ENCODE results near the gene GON7.
A peak's percentile ranks its signal among the peaks of the same experiment; 100 is the strongest.
"Not testable (repeated sequence)": the region's sequence is repeated elsewhere in the genome, so short reads cannot be mapped to it uniquely, and the experiment has no call there.

Gene GON7

GRCh38 chr14:93200553-93200952, 6.3 kb downstream of the GON7 start:
- no peak for DNase-seq (ENCODE audit: low read depth in 2 of 2)

- no peak for DNase-seq (ENCODE audit: low read depth in 2 of 2)
Observed at GRCh38 chr14:93199031-93199430, 7.8 kb downstream of the GON7 start.

DNA sequence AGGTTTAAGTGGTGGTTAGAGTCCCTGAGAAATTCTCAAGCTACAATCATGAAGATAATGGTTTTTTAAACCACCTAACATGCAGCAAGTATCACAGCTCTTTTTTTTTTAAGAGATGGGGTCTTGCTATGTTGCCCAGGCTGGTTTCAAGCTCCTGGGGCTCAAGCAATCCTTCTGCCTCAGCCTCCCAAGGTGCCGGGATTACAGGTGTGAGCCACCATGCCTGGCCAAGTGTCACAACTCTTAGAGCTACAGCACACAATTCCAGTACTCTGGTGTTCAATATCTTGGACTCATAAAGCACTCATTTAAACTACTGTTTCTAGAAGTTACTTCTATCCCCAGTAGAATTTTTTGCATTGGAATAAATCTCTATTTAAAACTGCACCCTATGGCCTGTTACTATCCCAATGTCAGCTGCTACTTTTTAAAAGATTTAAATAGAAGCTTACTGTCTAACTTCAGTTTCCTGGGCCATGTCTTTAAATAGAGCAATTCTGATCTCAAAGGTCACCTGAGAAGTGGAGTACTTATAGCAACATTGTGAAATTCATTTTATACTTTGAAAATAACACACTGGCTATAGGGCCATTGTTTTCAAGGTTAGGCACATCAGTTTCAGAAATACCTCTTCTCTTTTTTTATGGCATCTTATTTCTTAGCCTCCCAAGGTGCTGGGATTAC, 11.4 kb downstream of the GON7 start:
- no peak for DNase-seq (ENCODE audit: low read depth in 2 of 2)

DNA sequence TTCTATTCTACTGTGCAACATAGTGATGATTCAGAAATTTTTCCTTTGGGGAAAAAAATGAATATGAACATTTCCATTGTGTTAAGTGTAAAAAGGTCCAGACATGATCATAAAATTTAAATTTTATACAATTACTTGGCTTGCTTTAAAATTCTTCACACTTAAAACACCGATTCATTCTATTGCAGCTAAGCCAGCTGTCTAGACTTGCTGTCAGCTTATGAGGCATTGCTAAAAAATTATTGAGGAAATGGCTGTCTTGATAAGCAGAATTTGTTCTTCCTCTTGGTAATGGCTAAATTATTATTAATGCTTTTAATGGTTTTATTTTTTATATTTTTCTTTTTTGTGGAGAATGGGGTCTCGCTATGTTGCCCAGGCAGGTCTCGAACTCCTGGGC, 19.9 kb downstream of the GON7 start:
- DNase-seq (ENCODE audit: low read depth in 2 of 2) = no peak

DNA sequence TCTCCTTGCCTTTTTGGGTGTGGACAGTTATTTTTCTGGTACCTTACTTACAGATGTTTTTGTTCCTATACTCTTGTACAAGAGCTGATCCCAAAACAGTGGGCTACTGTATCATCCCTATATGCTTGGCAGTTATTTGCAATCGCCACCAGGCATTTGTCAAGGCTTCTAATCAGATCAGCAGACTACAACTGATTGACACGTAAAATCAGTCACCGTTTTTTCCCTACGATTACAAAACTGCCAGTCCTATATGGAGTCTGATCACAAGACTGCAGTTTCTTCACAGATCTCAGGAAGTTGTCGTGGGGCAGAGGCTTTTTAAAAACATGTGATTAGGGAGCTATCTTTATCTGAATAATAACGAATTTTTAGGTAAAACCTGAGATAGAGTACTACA, 20.4 kb downstream of the GON7 start:
- no peak for DNase-seq (ENCODE audit: low read depth in 2 of 2)

GRCh38 chr14:93185349-93185720, 21.5 kb downstream of the GON7 start:
- DNase-seq (ENCODE audit: low read depth in 2 of 2) = no peak

DNA sequence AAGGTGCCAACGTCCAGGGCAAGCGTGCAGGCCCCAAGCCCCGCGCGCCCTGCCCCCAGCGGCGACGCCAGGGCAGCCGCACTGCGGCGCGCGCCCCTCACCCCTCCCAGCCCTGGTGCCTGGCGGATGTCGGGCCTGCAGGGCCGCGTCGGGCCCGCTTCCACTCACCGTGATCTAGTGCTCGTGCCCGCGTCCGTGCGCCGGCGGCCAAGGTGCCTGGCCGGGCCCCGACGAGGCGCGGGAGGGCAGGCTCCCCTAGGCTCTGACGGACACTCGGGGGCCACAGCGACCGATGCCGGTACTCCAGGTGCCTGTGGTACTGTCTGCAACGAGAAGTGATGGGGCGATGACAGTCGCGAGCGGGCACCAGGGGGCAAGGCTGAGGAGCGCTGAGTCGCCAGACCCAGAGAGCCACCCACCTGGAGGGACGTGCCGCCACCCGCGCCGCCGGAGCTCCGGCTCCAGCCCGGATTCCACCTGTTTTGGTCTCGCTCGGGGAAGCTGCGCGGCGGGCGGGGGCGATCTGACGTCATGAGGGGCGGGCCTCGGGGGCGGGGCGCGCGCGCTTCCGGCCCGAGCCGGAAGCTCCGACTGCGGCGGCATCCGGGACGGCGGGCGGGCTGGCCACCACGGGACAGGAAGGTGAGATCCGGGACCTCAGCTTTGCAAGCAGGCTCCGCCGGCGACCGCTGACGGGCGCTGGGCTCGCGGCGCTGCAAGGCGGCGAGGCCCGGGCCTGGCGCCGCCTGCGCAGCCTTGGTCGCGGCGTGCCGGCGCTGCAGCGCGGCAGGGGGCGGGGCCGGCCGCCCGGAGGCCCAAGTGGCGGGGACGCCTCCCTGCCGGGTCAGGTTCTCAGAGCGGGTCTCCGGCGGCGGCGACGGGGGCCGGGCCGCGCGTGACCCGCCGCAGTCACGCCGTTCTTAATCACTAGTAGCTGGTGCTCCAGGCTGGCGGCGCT, 22.2 kb downstream of the GON7 start, which contains the start of the genes LYSET and MOAP1:
Gene LYSET (plus strand): TSS at position 927 of the 958 bp plus-strand sequence. CDS start 89 bp downstream, outside the sequence.
Gene MOAP1 (minus strand): TSS at position 507 of the 958 bp plus-strand sequence. CDS start 655 bp downstream, outside the sequence.
- peak; percentile 76 to 81 for DNase-seq (ENCODE audit: low read depth in 2 of 2)

GRCh38 chr14:93183596-93184317, 23.1 kb downstream of the GON7 start:
- DNase-seq (ENCODE audit: low read depth in 2 of 2) = no peak

GRCh38 chr14:93175492-93175891, 31.4 kb downstream of the GON7 start:
- no peak for DNase-seq (ENCODE audit: low read depth in 2 of 2)

DNA sequence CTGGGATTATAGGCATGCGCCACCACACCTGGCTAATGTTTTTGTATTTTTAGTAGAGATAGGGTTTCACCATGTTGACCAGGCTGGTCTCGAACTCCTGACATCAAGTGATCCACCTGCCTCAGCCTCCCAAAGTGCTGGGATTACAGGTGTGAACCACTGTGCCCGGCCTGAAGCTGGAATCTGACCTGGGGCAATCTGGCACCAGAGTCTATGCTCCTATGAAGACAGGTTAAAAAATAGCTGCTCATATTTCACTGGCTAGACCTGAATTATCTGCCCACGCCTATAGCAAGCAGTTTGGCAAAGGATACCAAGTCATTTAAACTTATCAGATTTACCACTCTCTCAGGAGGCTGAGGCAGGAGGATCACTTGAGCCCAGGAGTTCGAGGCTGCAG, 32.1 kb downstream of the GON7 start:
- DNase-seq (ENCODE audit: low read depth in 2 of 2) = not testable (repeated sequence)

GRCh38 chr14:93173943-93174395, 32.9 kb downstream of the GON7 start:
- DNase-seq (ENCODE audit: low read depth in 2 of 2) = no peak

DNA sequence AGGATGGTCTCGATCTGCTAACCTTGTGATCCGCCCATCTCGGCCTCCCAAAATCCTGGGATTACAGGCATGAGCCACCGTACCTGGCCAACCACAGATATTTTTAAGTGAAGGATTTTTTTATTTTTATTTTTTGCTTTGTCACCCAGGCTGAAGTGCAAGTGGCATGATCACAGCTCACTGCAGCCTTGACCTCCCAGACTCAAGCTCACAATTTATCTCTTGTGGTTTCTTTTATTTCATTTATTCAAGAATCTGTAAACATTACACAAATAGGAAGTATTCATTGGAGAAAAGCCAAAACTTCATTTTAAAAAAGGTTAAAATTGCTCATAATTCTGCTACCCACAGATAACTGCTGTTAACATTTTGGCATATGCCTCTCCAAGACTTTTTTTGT, 35.5 kb downstream of the GON7 start:
- DNase-seq (ENCODE audit: low read depth in 2 of 2) = no peak

DNA sequence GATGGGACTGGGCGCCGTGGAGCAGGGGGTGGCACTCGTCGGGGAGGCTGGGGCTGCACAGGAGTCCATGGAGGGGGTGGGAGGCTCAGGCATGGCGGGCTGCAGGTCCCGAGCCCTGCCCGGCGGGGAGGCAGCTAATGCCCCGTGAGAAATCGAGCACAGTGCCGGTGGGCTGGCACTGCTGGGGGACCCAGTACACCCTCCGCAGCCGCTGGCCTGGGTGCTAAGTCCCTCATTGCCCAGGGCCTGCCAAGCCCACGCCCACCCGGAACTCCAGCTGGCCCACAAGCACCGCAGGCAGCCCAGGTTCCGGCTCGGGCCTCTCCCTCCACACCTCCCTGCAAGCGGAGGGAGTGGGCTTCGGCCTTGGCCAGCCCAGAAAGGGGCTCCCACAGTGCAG, 36.7 kb downstream of the GON7 start:
- not testable (repeated sequence) for DNase-seq (ENCODE audit: low read depth in 2 of 2)

- DNase-seq (ENCODE audit: low read depth in 2 of 2) = not testable (repeated sequence)
Observed at GRCh38 chr14:93169619-93170018, 37.2 kb downstream of the GON7 start.

DNA sequence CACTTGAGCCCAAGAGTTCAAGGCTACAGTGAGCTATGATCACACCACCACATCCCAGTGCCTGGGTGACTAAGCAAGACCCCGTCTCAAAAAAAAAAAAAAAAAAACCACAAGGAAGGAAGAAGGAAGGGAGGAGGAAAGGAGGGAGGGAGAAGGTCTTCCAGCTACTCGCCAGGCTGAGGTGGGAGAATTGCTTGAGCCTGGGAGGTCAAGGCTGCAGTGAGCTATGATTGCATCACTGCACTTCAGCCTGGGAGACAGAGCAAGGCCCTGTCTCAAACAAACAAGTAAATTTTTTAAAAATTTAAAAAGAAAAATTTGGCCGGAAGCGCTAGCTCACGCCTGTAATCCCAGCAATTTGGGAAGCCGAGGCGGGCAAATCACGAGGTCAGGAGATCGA, 38.3 kb downstream of the GON7 start:
- not testable (repeated sequence) for DNase-seq (ENCODE audit: low read depth in 2 of 2)

DNA sequence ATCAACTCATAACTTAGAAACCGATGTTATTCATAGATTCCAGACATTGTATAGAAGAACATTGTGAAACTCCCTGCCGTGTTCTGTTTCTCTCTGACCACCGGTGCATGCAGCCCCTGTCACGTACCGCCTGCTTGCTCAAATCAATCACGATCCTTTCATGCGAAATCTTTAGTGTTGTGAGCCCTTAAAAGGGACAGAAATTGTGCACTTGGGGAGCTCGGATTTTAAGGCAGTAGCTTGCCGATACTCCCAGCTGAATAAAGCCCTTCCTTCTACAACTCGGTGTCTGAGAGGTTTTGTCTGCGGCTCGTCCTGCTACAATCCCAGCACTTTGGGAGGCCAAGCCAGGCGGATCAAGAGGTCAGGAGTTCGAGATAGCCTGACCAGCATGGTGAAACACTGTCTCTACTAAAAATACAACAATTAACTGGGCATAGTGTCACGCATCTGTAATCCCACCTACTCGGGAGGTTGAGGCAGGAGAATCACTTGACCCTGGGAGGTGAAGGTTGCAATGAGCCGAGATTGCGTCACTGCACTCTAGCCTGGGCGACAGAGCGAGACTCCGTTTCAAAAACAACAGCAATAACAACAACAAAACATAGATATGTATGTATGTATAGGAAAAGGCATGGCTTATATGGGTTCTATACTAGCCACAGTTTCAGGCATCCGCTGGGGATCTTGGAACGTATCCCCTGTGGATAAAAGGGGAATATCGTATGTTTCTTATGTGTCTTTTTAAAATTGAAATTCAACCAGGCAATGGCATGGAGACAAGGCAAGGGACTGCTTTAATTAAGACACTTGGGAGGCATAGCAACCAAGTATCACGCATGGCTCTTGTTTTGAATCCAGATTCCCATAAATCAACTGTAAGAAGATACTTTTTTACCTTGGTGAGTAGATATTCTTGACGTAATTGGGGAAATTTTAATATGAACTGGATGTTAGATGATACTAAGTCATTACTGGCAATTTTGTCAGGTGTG, 41.3 kb downstream of the GON7 start:
- not testable (repeated sequence) for DNase-seq (ENCODE audit: low read depth in 2 of 2)

DNA sequence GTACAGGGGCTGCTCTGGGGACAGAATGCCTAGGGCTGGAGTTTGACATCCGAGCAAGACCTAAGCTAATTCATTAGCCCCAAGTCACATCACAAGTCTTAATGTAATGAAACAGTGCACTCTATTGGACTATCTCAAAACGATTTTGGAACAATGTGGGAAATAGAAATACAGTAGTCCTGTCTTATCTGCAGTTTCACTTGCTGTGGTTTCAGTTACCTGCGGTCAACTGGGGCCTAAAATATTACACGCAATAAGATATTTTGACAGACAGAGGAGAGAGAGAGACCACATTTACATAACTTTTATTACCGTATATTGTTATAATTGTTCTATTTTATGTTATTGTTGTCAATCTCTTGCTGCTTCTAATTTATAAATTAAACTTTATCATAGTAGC, 43.3 kb downstream of the GON7 start:
- DNase-seq (ENCODE audit: low read depth in 2 of 2) = no peak

DNA sequence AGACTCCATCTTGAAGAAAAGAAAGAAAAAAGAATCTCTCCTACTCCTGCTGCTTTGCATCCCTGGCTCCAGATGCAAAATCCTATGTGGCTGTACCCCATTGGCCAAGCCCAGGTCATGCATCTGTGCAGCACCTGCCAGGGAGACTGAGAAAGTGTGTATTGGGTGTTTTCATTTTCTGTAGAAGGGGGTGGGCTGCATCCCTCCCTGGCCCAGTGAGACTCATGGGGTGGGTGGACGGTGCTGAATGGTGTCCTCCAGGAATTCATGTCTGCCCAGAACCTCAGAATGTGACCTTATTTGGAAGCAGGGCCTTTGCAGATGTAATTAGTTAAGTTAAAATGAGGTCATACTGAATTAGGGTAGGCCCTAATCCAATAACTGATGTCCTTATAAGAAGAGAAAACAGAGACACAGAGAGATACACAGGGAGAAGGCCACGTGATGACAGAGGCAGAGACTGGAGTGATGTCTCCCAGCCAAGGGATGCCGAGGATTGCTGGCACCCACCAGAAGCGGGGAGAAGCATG, 45.4 kb downstream of the GON7 start:
- no peak for DNase-seq (ENCODE audit: low read depth in 2 of 2)

GRCh38 chr14:93160353-93160801, 46.5 kb downstream of the GON7 start:
- no peak for DNase-seq (ENCODE audit: low read depth in 2 of 2)

GRCh38 chr14:93159625-93160352, 47.1 kb downstream of the GON7 start:
- not testable (repeated sequence) for DNase-seq (ENCODE audit: low read depth in 2 of 2)
